Cardiac fibroblast (primary cell): ENCODE measurements around the gene CHST9.

Experiments used
- DNase-seq, 2 donors: peaks; one replicate each; pipeline versions ENCODE4 v3.0.0 to v3.0.0-alpha.2; 2010; ENCODE audit warnings: low read depth in 2 of 2
- H3K4me3 ChIP-seq, 2 donors: replicated peaks in 1 of 2; 1 replicate in 1 of 2; 2 replicates in 1 of 2; pipeline ENCODE4 v1.5.1; 2011; ENCODE audit warnings: low read depth in 2 of 2, low read length in 2 of 2, mild to moderate bottlenecking in 2 of 2, moderate library complexity in 1 of 2
- CTCF ChIP-seq: IDR thresholded peaks from one replicate; pipeline ENCODE4 v1.5.1; 2011; ENCODE audit warnings: low read depth, mild to moderate bottlenecking, low read length, inconsistent platforms

CHST9 gene

GRCh38 chr18:26993568-26993967 is 191.5 kb downstream of the CHST9 start:
- no peak overlapping the region for H3K4me3 ChIP-seq
- no peak for TF ChIP-seq CTCF
- no peak for DNase-seq

- no peak for DNase-seq
- no peak for TF ChIP-seq CTCF
- no peak overlapping the region for H3K4me3 ChIP-seq
Measured at GRCh38 chr18:26992926-26993325, 192.2 kb downstream of the CHST9 start.

GRCh38 chr18:26989842-26990241 is 195.3 kb downstream of the CHST9 start:
- DNase-seq = no peak
- no peak for TF ChIP-seq CTCF
- H3K4me3 ChIP-seq = no peak overlapping the region

- no peak overlapping the region for H3K4me3 ChIP-seq
- no peak for TF ChIP-seq CTCF
- no peak for DNase-seq
Measured at GRCh38 chr18:26981360-26982082, 203.6 kb downstream of the CHST9 start.

GRCh38 chr18:26978812-26979341 is 206.2 kb downstream of the CHST9 start:
- no peak for TF ChIP-seq CTCF
- no peak for DNase-seq
- no peak overlapping the region for H3K4me3 ChIP-seq

GRCh38 chr18:26977781-26978180 is 207.3 kb downstream of the CHST9 start:
- no peak for DNase-seq
- no peak for TF ChIP-seq CTCF
- no peak overlapping the region for H3K4me3 ChIP-seq
